ENCODE measurements around the gene SLC10A1.
A peak's percentile ranks its signal among the peaks of the same experiment; 100 is the strongest.

Gene SLC10A1

DNA sequence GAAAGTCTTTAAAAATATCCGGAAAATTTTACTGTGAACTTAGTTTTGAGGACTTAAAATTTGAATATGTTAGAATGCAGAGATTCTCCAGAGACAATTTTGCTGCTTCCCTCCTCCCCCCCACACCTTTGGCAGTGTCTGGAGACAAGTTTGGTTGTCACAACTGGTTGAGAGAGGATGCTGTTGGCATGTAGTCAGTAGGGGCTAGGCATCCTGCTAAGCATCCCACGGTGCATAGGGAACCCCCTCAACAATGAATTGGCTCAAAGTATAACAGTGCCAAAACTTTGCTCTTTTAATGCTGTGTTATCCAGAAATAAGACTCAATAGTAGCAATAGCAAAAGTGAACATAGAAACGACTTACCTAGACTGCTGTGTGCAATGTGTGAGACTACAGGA lies 26.5 kb downstream of the SLC10A1 start:
- DNase-seq (ENCODE audit: insufficient read length, low spot score), result no peak
- no peak for FAIRE-seq

DNA sequence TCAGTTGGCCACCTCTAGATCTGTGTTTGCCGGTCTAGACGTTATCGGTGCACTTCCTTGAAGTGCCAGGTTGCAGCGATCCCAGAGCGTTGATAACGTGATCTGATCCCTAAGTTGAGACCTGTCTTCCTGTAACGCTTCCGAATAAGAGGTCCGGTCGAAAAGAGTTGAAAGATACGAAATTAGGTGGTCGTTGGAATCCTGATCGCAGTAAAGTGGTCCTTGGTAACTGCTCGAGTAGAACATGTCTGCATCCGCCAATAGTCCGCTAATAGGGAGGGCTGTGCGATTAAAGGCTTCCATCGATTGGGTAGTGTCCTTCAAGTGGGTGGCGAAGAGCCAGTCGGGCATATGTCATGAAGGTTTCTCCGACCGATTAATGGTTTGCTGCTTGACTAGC lies 27.4 kb downstream of the SLC10A1 start:
- FAIRE-seq, result no peak
- TF ChIP-seq, protein P1, sequence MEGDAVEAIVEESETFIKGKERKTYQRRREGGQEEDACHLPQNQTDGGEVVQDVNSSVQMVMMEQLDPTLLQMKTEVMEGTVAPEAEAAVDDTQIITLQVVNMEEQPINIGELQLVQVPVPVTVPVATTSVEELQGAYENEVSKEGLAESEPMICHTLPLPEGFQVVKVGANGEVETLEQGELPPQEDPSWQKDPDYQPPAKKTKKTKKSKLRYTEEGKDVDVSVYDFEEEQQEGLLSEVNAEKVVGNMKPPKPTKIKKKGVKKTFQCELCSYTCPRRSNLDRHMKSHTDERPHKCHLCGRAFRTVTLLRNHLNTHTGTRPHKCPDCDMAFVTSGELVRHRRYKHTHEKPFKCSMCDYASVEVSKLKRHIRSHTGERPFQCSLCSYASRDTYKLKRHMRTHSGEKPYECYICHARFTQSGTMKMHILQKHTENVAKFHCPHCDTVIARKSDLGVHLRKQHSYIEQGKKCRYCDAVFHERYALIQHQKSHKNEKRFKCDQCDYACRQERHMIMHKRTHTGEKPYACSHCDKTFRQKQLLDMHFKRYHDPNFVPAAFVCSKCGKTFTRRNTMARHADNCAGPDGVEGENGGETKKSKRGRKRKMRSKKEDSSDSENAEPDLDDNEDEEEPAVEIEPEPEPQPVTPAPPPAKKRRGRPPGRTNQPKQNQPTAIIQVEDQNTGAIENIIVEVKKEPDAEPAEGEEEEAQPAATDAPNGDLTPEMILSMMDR (IDR thresholded peaks at IDR 0.05; ENCODE audit: insufficient read depth, missing control alignments), result no peak
- no peak for DNase-seq (ENCODE audit: insufficient read length, low spot score)

More for the DNA sequence above, 26.5 kb downstream of the SLC10A1 start:
- TF ChIP-seq, protein P1 (IDR thresholded peaks at IDR 0.05; ENCODE audit: insufficient read depth, missing control alignments), result no peak

- TF ChIP-seq, protein P1 (IDR thresholded peaks at IDR 0.05; ENCODE audit: insufficient read depth, missing control alignments), result no peak
- DNase-seq (ENCODE audit: insufficient read length, low spot score) (no peak), FAIRE-seq (peak; percentile 56)
Observed at GRCh38 chr14:69768873-69769272, 28.2 kb downstream of the SLC10A1 start.

GRCh38 chr14:69767369-69767999 lies 29.6 kb downstream of the SLC10A1 start:
- FAIRE-seq (no peak), DNase-seq (ENCODE audit: insufficient read length, low spot score) (peak; percentile 55)
- TF ChIP-seq, protein P1 (IDR thresholded peaks at IDR 0.05; ENCODE audit: insufficient read depth, missing control alignments), result no peak

GRCh38 chr14:69766984-69767368 lies 30.1 kb downstream of the SLC10A1 start, which contains the start of gene SRSF5:
TSS of gene SRSF5 (plus strand) at chr14:69767142. CDS start at chr14:69768157, 1,015 bp downstream.
- DNase-seq (ENCODE audit: insufficient read length, low spot score), result peak; percentile 58
- no peak for FAIRE-seq
- TF ChIP-seq, protein P1 (IDR thresholded peaks at IDR 0.05; ENCODE audit: insufficient read depth, missing control alignments), result no peak

- DNase-seq (ENCODE audit: insufficient read length, low spot score) (no peak), FAIRE-seq (no peak)
- TF ChIP-seq, protein P1 (IDR thresholded peaks at IDR 0.05; ENCODE audit: insufficient read depth, missing control alignments), result no peak
Observed at GRCh38 chr14:69763761-69764510, 33.1 kb downstream of the SLC10A1 start.

DNA sequence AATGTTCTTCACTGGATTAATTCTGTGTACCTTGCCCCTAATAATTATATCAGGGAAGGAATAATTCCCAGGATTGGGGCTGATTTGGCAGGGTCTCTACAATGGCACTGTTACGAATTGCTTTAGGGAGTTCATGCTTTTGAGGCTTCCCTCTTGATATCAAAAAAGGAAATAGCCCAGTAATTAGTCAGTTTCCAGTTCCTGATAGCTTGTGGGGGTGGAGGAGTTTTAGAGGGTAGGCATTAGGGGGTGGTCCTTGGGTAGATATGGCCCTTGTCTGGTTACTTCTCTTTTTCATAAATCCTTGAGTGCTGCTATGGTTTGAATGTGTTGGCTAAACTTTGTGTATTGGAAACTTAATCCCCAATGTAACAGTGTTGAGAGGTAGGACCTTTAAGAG lies 36.2 kb downstream of the SLC10A1 start:
- TF ChIP-seq, protein P1 (IDR thresholded peaks at IDR 0.05; ENCODE audit: insufficient read depth, missing control alignments), result no peak
- DNase-seq (ENCODE audit: insufficient read length, low spot score) (no peak), FAIRE-seq (no peak)

Data from D721Med (cell line).